PC-9 (cell line): ENCODE results near the gene ARHGAP8. TPM values are rescaled to one million over a fixed set of nuclear protein-coding genes. Genes with fewer than 3 reads are reported as not detected.

ENCODE experiments used
- BruUV-seq: library from RNA; stranded (reverse); fragments of 400-500 nt; replicated peaks from 2 replicates; lab custom pipeline; 2021; lab: Mats Ljungman, UMichigan
- CTCF ChIA-PET: fragments of 300-600 bp; sonication (Branson Sonifier 250); formaldehyde crosslinking; loops from one replicate; lab custom pipeline; 2022; ENCODE audit warnings: antibody characterized with exemption; lab: Charles Lee
- POLR2A ChIA-PET: fragments of 300-600 bp; sonication (Branson Sonifier 250); formaldehyde crosslinking; loops from one replicate; lab custom pipeline; 2022; ENCODE audit warnings: antibody characterized with exemption; ENCODE audit not compliant: unreplicated experiment; lab: Charles Lee
- DNase-seq, 2 experiments: peaks; one replicate each; pipeline versions ENCODE4 v3.0.0 to v3.0.0-alpha.2; 2015 to 2022; ENCODE audit warnings: mixed read lengths in 1 of 2
- H2AFZ ChIP-seq: fragments of 200-600 bp; sonication (generic); 2 replicates; pipeline ENCODE4 v1.8.1; 2017; ENCODE audit warnings: antibody characterized with exemption
- H3F3A ChIP-seq: fragments of 200-600 bp; sonication (generic); 2 replicates; pipeline ENCODE4 v1.8.1; 2017; ENCODE audit warnings: antibody characterized with exemption, mild to moderate bottlenecking, low read depth; ENCODE audit not compliant: insufficient read depth
- H3K27ac ChIP-seq: fragments of 200-600 bp; sonication (generic); 2 replicates; pipeline ENCODE4 v1.6.1; 2016; ENCODE audit warnings: mixed run types
- H3K27me3 ChIP-seq: fragments of 200-600 bp; sonication (generic); 2 replicates; pipeline ENCODE4 v1.6.1; 2016; ENCODE audit warnings: low read depth, mixed run types; ENCODE audit not compliant: insufficient read depth
- H3K36me3 ChIP-seq: fragments of 200-600 bp; sonication (generic); 2 replicates; pipeline ENCODE4 v1.6.1; 2016; ENCODE audit warnings: low read depth, mixed run types
- H3K4me1 ChIP-seq: fragments of 200-600 bp; sonication (generic); replicated peaks from 2 replicates; pipeline ENCODE4 v1.6.1; 2016; ENCODE audit warnings: mixed run types; ENCODE audit not compliant: insufficient read depth
- H3K4me2 ChIP-seq: fragments of 200-600 bp; sonication (generic); 2 replicates; pipeline ENCODE4 v1.6.1; 2017; ENCODE audit warnings: mixed run types
- H3K4me3 ChIP-seq: fragments of 200-600 bp; sonication (generic); 2 replicates; pipeline ENCODE4 v1.6.1; 2016; ENCODE audit warnings: mixed run types
- H3K79me2 ChIP-seq: fragments of 200-600 bp; sonication (generic); 2 replicates; pipeline ENCODE4 v1.6.1; 2017; ENCODE audit warnings: low read depth, mixed run types
- H3K9me2 ChIP-seq: fragments of 200-600 bp; sonication (generic); 2 replicates; pipeline ENCODE4 v1.8.1; 2017; ENCODE audit warnings: mild to moderate bottlenecking; ENCODE audit not compliant: insufficient read depth
- H3K9me3 ChIP-seq: fragments of 200-600 bp; sonication (generic); 2 replicates; pipeline ENCODE4 v1.8.1; 2016; ENCODE audit warnings: low read depth; ENCODE audit not compliant: insufficient read depth
- H4K20me1 ChIP-seq: fragments of 200-600 bp; sonication (generic); 2 replicates; pipeline ENCODE4 v1.8.1; 2017; ENCODE audit not compliant: insufficient read depth
- EZH2 ChIP-seq: fragments of 200-600 bp; sonication (generic); IDR thresholded peaks from 2 replicates; pipeline ENCODE4 v1.8.0; 2017; ENCODE audit warnings: antibody characterized with exemption, low read depth
- intact Hi-C: fragments of 100-400 bp; cut with micrococcal nuclease; formaldehyde crosslinking; loops from one replicate; pipeline ENCODE4 v1.10.0; 2022; ENCODE audit not compliant: unreplicated experiment
- total RNA-seq: library from RNA; stranded (reverse); gene quantifications from 2 replicates; pipeline ENCODE4 v1.2.3, GENCODE V29; 2021
- TF ChIP-seq, protein P1 (sequence below): fragments of 200-600 bp; sonication (generic); conservative IDR thresholded peaks from 2 replicates; pipeline ENCODE4 v1.6.1; 2017; ENCODE audit warnings: mixed run types, antibody characterized with exemption, mild to moderate bottlenecking, moderate library complexity

Gene ARHGAP8
- total RNA-seq, 1 experiment from 2014 or later: 114 TPM

DNA sequence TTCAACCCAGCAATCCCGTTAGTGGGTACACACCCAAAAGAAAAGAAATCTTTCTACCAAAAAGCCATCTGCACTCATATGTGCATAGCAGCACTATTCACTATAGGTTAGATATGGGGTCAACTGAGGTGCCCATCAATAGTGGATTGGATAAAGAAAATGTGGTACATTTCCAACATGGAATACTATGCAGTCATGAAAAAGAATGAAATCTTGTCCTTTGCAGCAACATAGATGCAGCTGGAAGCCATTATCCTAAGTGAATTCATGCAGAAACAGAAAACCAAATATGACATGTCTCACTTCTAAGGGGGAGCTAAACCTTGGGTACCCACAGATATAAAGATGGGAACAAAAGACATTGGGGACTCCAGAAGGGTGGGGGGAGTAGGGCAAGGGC lies 1.9 kb upstream of the ARHGAP8 start:
- Histone ChIP-seq H3K36me3 (no peaks in the 10 kb centered on the region), H3K27me3 (no peaks in the 10 kb centered on the region), H3F3A (peaks cover 32% of the 10 kb centered on the region), H3K79me2 (peaks cover 29% of the 10 kb centered on the region), H3K4me1 (peaks cover 25% of the 10 kb centered on the region), H3K4me3 (no peak overlapping the region), H4K20me1 (peaks cover 7% of the 10 kb centered on the region; the same call in 1 of the 2 replicates), H3K9me3 (no peaks in the 10 kb centered on the region), H2AFZ (no peak overlapping the region), H3K9me2 (no peaks in the 10 kb centered on the region), H3K4me2 (no peak overlapping the region), H3K27ac (no peak overlapping the region)
- DNase-seq: no peak
- POLR2A ChIA-PET: no interaction called here
- CTCF ChIA-PET: no interaction called here
- no peak for TF ChIP-seq EZH2
- TF ChIP-seq, protein P1, sequence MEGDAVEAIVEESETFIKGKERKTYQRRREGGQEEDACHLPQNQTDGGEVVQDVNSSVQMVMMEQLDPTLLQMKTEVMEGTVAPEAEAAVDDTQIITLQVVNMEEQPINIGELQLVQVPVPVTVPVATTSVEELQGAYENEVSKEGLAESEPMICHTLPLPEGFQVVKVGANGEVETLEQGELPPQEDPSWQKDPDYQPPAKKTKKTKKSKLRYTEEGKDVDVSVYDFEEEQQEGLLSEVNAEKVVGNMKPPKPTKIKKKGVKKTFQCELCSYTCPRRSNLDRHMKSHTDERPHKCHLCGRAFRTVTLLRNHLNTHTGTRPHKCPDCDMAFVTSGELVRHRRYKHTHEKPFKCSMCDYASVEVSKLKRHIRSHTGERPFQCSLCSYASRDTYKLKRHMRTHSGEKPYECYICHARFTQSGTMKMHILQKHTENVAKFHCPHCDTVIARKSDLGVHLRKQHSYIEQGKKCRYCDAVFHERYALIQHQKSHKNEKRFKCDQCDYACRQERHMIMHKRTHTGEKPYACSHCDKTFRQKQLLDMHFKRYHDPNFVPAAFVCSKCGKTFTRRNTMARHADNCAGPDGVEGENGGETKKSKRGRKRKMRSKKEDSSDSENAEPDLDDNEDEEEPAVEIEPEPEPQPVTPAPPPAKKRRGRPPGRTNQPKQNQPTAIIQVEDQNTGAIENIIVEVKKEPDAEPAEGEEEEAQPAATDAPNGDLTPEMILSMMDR: no peak
- BruUV-seq: no TSS peak
- intact Hi-C loops: no loop called here

DNA sequence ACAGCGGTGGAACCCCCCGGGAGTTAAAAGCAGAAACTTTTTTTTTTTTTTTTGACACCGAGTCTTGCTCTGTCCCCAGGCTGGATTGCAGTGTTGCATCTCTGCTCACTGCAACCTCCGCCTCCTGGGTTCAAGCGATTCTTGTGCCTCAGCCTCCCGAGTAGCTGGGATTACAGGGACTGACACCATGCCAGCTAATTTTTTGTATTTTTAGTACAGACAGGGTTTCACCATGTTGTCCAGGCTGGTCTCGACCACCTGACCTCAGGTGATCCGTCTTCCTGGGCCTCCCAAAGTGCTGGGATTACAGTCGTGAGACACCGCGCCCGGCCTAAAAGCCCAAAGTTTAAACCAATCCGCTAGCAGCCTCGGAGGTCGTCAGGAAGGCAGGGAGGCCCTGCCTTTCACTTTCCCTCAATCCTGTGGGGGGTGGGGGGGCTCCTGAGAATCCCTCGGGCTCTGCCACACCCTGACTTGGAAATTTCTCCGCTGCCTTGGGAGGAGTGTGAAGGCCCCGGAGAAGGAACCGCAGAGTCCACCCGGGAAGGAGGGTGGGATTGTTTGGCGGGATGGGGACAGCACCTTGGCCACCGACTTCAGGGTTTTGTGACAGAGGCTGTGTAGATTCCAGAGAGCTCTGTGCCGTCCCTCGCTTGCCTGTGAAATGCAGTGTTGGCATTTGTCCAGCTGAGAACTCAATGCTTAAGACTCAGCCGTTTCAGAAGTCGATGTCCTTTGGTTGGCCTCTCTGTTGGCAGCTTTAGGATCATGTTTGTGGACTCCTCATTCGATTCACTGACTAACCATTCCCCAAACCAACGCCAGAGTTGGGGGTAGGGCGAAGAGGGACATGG lies 1.0 kb downstream of the ARHGAP8 start:
- Histone ChIP-seq H3K27me3 (no peaks in the 10 kb centered on the region), H3K4me2 (peak overlapping the region; percentile 98), H3K27ac (peak overlapping the region; percentile 77), H3K9me3 (no peaks in the 10 kb centered on the region), H2AFZ (peak overlapping the region; percentile 80), H3K4me1 (peaks cover 51% of the 10 kb centered on the region), H3K9me2 (no peaks in the 10 kb centered on the region), H3K36me3 (no peaks in the 10 kb centered on the region), H3K79me2 (peaks cover 51% of the 10 kb centered on the region), H3K4me3 (peak overlapping the region; percentile 100), H3F3A (peaks cover 36% of the 10 kb centered on the region), H4K20me1 (peaks cover 13% of the 10 kb centered on the region)
- POLR2A ChIA-PET: interaction anchor here (0.6 kb wide), 1 partner anchor 1989 kb away, joined by 7 read pairs; no protein-coding TSS in a partner anchor
- intact Hi-C loops: no loop called here
- TSS peak; percentile 67 for BruUV-seq
- CTCF ChIA-PET: interaction anchor here (0.6 kb wide), 1 partner anchor 493 kb away, joined by 3 read pairs; no protein-coding TSS in a partner anchor
- peak in 1 of 2 experiments; percentile 67 for DNase-seq
- TF ChIP-seq, protein P1: no peak
- no peak for TF ChIP-seq EZH2

DNA sequence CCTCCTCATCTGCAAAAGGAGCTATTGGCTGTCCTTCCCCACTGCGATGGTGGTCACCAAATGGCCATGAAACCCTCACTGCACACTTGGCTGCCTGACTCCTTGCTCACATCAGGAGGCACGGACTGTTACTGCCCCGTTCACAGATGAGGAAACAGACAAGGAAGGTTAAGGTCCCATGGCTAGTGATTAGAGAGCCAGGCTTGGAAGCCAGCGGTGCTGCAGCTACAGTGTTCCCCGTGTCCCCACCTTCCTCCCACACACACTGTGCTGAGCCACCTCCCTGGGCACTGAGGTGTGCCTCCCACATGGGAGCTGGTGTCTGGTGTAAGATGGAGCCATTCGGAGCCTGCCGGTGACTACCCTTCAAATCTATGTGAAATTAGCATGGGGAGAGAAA lies 2.6 kb downstream of the ARHGAP8 start:
- CTCF ChIA-PET: no interaction called here
- no peak for DNase-seq
- Histone ChIP-seq H3K27ac (peak overlapping the region; percentile 77), H3K4me1 (peaks cover 47% of the 10 kb centered on the region), H3K27me3 (no peaks in the 10 kb centered on the region), H3K9me2 (no peaks in the 10 kb centered on the region), H3K9me3 (no peaks in the 10 kb centered on the region), H3K36me3 (no peaks in the 10 kb centered on the region), H4K20me1 (peaks cover 29% of the 10 kb centered on the region), H3K4me3 (peak overlapping the region; percentile 100), H2AFZ (no peak overlapping the region), H3F3A (peaks cover 36% of the 10 kb centered on the region), H3K4me2 (peak overlapping the region; percentile 98), H3K79me2 (peaks cover 67% of the 10 kb centered on the region)
- intact Hi-C loops: no loop called here
- POLR2A ChIA-PET: no interaction called here
- TF ChIP-seq, protein P1: no peak
- TF ChIP-seq EZH2: no peak
- no TSS peak for BruUV-seq
